Right atrium auricular region (tissue), 2 donors: ENCODE data around the gene SLC41A1. TPM values are rescaled to one million over a fixed set of nuclear protein-coding genes. Genes with fewer than 3 reads are reported as not detected.
A peak's percentile ranks its signal among the peaks of the same experiment; 100 is the strongest.

Source experiments
- DNase-seq: peaks from one replicate; pipeline ENCODE4 v3.0.0-alpha.2; 2019; ENCODE audit warnings: low spot score
- H3K27ac ChIP-seq, 2 donors: fragments of 200-600 bp; sonication (generic); 1 replicate in 1 of 2; 2 replicates in 1 of 2; pipeline ENCODE4 v1.5.1; 2016 to 2019
- H3K27me3 ChIP-seq, 2 donors: fragments of 200-600 bp; sonication (generic); one replicate each; pipeline versions ENCODE4 v1.5.1 to v1.6.0; 2017 to 2019
- H3K36me3 ChIP-seq: fragments of 200-600 bp; sonication (generic); one replicate; pipeline ENCODE4 v1.5.1; 2016
- H3K4me1 ChIP-seq, 2 donors: fragments of 200-600 bp; sonication (generic); one replicate each; pipeline versions ENCODE4 v1.5.1 to v1.6.0; 2017 to 2019
- H3K4me3 ChIP-seq, 2 donors: fragments of 200-600 bp; sonication (generic); 1 replicate in 1 of 2; 2 replicates in 1 of 2; pipeline ENCODE4 v1.5.1; 2017 to 2019; ENCODE audit warnings: mild to moderate bottlenecking in 1 of 2, moderate library complexity in 1 of 2
- H3K9me3 ChIP-seq, 2 donors: fragments of 200-600 bp; sonication (generic); one replicate each; pipeline ENCODE4 v1.5.1; 2019
- CTCF ChIP-seq, 2 donors: fragments of 200-600 bp; sonication (generic); IDR thresholded peaks; one replicate each; pipeline ENCODE4 v1.5.1; 2019; ENCODE audit warnings: antibody characterized with exemption in 2 of 2
- total RNA-seq, 2 donors: library from RNA; depleted of rRNA; stranded (reverse); fragments of >200 nt; gene quantifications; one replicate each; pipeline ENCODE4 v1.1.0, GENCODE V29; 2016

SLC41A1 gene
- total RNA-seq, 2 donors from 2014 or later: 204 to 255 TPM

GRCh38 chr1:205777994-205778393 is 35.0 kb downstream of the SLC41A1 start:
- no peak for DNase-seq
- H3K4me1 ChIP-seq: peaks cover 0 to 13% of the 10 kb centered on the region in 2 donors

GRCh38 chr1:205775717-205776056 is 37.3 kb downstream of the SLC41A1 start:
- Histone ChIP-seq H3K4me1 (peaks cover 0 to 9% of the 10 kb centered on the region in 2 donors), H3K27ac (peak overlapping the region; percentile 66 to 80)
- DNase-seq: no peak

More at GRCh38 chr1:205777994-205778393, 35.0 kb downstream of the SLC41A1 start:
- Histone ChIP-seq H3K9me3 (no peaks in the 10 kb centered on the region), H3K36me3 (no peaks in the 10 kb centered on the region), H3K4me3 (no peak overlapping the region), H3K27ac (no peak overlapping the region), H3K27me3 (no peaks in the 10 kb centered on the region)
- no peak for TF ChIP-seq CTCF (IDR thresholded peaks at IDR 0.05)

GRCh38 chr1:205775015-205775716 is 37.8 kb downstream of the SLC41A1 start, which contains the start of gene RAB29:
Gene RAB29 (minus strand): TSS chr1:205775482. CDS start chr1:205774956, 526 bp downstream.
- Histone ChIP-seq H3K27me3 (no peaks in the 10 kb centered on the region), H3K4me1 (peaks cover 0 to 9% of the 10 kb centered on the region in 2 donors), H3K27ac (peak within 1 kb of the TSS; percentile 66 to 80), H3K9me3 (no peaks in the 10 kb centered on the region), H3K4me3 (peak within 1 kb of the TSS; percentile 74 to 90), H3K36me3 (peaks cover 4% of the 10 kb centered on the region)
- TF ChIP-seq CTCF (IDR thresholded peaks at IDR 0.05): no peak
- peak; percentile 90 for DNase-seq

More at GRCh38 chr1:205775717-205776056, 37.3 kb downstream of the SLC41A1 start:
- H3K36me3 ChIP-seq: no peaks in the 10 kb centered on the region
- H3K4me3 ChIP-seq: peak overlapping the region; percentile 74 to 90
- no peaks in the 10 kb centered on the region for H3K27me3 ChIP-seq
- no peak for TF ChIP-seq CTCF (IDR thresholded peaks at IDR 0.05)
- H3K9me3 ChIP-seq: no peaks in the 10 kb centered on the region

- Histone ChIP-seq H3K27me3 (no peaks in the 10 kb centered on the region), H3K4me3 (peak overlapping the region; percentile 74 to 90), H3K9me3 (no peaks in the 10 kb centered on the region), H3K27ac (peak overlapping the region; percentile 66 to 80), H3K36me3 (peaks cover 8% of the 10 kb centered on the region), H3K4me1 (peaks cover 0 to 9% of the 10 kb centered on the region in 2 donors)
- TF ChIP-seq CTCF (IDR thresholded peaks at IDR 0.05): no peak
- no peak for DNase-seq
These were observed 38.6 kb downstream of the SLC41A1 start for GRCh38 chr1:205774198-205775014.

- no peak for DNase-seq
- no peaks in the 10 kb centered on the region for H3K9me3 ChIP-seq
- H3K27me3 ChIP-seq: no peaks in the 10 kb centered on the region
- H3K4me3 ChIP-seq: no peak overlapping the region
- TF ChIP-seq CTCF (IDR thresholded peaks at IDR 0.05): no peak
- no peak overlapping the region for H3K27ac ChIP-seq
- H3K36me3 ChIP-seq: peaks cover 8% of the 10 kb centered on the region
- peaks cover 0 to 9% of the 10 kb centered on the region in 2 donors for H3K4me1 ChIP-seq
These were observed 40.4 kb downstream of the SLC41A1 start for GRCh38 chr1:205772607-205773032.
